ENCODE data around the gene DNPEP.

DNPEP gene

GRCh38 chr2:219331560-219332213 is 56.0 kb downstream of the DNPEP start:
- no peaks in the 10 kb centered on the region for H3K36me3 Mint-ChIP-seq (ENCODE audit: low read depth)
- peaks cover 98% of the 10 kb centered on the region for H3K27me3 Mint-ChIP-seq (ENCODE audit: low read depth)
- H3K4me1 Mint-ChIP-seq, result peaks cover 5% of the 10 kb centered on the region
- no peak overlapping the region for H3K27ac Mint-ChIP-seq
- H3K4me3 Mint-ChIP-seq, result no peak overlapping the region
- no peak for TF ChIP-seq CTCF (IDR thresholded peaks at IDR 0.05; ENCODE audit: unreplicated experiment in 3 of 3)
- H3K9me3 Mint-ChIP-seq, result peaks cover 5% of the 10 kb centered on the region

- H3K36me3 Mint-ChIP-seq (ENCODE audit: low read depth), result no peaks in the 10 kb centered on the region
- H3K9me3 Mint-ChIP-seq, result no peaks in the 10 kb centered on the region
- H3K4me1 Mint-ChIP-seq, result peaks cover 5% of the 10 kb centered on the region
- no peak for TF ChIP-seq CTCF (IDR thresholded peaks at IDR 0.05; ENCODE audit: unreplicated experiment in 3 of 3)
- no peak overlapping the region for H3K27ac Mint-ChIP-seq
- H3K4me3 Mint-ChIP-seq, result no peak overlapping the region
- H3K27me3 Mint-ChIP-seq (ENCODE audit: low read depth), result peaks cover 94% of the 10 kb centered on the region
Measured at GRCh38 chr2:219327719-219328118, 60.0 kb downstream of the DNPEP start.

GRCh38 chr2:219325657-219326315 is 61.9 kb downstream of the DNPEP start:
- Mint-ChIP-seq H3K27ac (no peak overlapping the region), H3K9me3 (no peaks in the 10 kb centered on the region), H3K36me3 (ENCODE audit: low read depth) (no peaks in the 10 kb centered on the region), H3K27me3 (ENCODE audit: low read depth) (peaks cover 90% of the 10 kb centered on the region), H3K4me3 (no peak overlapping the region), H3K4me1 (no peaks in the 10 kb centered on the region)
- TF ChIP-seq CTCF (IDR thresholded peaks at IDR 0.05; ENCODE audit: unreplicated experiment in 3 of 3), result no peak

- H3K36me3 Mint-ChIP-seq (ENCODE audit: low read depth), result no peaks in the 10 kb centered on the region
- H3K9me3 Mint-ChIP-seq, result no peaks in the 10 kb centered on the region
- TF ChIP-seq CTCF (IDR thresholded peaks at IDR 0.05; ENCODE audit: unreplicated experiment in 3 of 3), result no peak
- peaks cover 83% of the 10 kb centered on the region for H3K27me3 Mint-ChIP-seq (ENCODE audit: low read depth)
- no peaks in the 10 kb centered on the region for H3K4me1 Mint-ChIP-seq
- H3K4me3 Mint-ChIP-seq, result no peak overlapping the region
- no peak overlapping the region for H3K27ac Mint-ChIP-seq
Measured at GRCh38 chr2:219325136-219325535, 62.6 kb downstream of the DNPEP start.

GRCh38 chr2:219323434-219323833 is 64.3 kb downstream of the DNPEP start:
- no peak for TF ChIP-seq CTCF (IDR thresholded peaks at IDR 0.05; ENCODE audit: unreplicated experiment in 3 of 3)
- Mint-ChIP-seq H3K36me3 (ENCODE audit: low read depth) (no peaks in the 10 kb centered on the region), H3K4me1 (no peaks in the 10 kb centered on the region), H3K9me3 (no peaks in the 10 kb centered on the region), H3K27me3 (ENCODE audit: low read depth) (peaks cover 68% of the 10 kb centered on the region), H3K4me3 (no peak overlapping the region), H3K27ac (no peak overlapping the region)
